Measurements from ENCODE around the gene KCNMA1.

The KCNMA1 gene

DNA sequence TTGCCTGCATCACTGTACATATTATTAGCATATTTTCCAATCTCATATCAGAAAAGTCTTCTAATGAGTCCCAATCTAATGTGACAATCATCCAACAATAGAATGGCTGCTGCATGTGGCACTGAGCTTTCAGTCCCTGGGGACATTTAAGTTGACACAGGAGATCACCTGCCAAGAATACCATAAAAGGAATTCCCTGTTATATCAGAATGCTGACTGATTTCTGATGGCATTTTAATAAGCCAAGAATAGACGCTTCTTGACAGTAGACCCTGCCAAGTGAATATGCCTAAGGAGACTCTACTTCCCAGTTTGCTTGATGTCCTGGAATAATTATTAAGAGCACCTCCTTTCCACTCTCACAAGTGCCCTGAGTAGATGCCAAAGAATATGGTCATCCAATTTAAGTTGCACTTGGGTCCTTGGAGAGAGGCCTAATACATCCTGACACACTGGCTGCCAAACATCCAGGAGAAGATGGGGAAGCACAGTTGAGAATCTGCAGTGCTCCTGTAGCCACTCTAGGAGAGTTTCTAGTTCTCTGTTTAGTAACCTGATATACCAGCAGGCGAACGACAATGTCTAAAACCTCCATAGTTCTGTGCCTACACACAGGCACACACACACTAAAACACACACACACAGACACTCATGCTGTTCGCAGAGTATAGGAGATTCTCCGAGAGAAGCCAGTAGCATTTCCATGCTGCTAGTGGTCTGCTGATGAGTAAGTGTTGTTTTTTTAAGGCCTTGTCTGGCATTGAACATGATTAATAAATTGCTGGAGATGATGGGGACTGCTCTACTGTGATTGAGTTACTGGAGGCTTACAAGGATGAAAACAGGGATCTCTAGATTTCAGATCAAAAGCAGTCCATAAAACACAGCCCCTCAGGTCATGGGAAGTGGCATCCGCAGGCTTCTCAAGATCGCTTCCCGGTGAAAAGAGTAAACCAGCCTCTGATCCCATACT, 369.6 kb downstream of the KCNMA1 start:
- DNase-seq (ENCODE audit: low read depth), result no peak

- DNase-seq (ENCODE audit: low read depth), result no peak
These were observed 371.4 kb downstream of the KCNMA1 start for GRCh38 chr10:77266242-77266641.

DNA sequence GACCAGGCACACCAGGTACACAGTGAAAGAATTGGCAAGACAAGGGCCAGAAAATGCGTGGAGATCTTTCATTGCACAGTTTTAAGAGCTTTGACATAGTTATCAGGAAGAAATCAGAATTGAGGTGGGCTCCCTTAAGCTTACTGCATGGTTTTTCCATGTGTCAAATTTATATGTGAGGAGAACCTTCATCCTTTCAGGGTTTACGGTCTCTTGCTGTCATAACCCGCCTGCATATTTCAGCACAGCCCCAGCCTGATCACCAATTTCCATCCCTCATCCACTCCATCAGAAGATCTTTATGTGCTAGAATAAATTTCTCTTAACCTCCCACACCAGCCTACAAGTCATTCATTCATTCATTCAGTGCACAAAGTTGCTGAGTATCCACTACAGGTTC, 373.1 kb downstream of the KCNMA1 start:
- no peak for DNase-seq (ENCODE audit: low read depth)

DNA sequence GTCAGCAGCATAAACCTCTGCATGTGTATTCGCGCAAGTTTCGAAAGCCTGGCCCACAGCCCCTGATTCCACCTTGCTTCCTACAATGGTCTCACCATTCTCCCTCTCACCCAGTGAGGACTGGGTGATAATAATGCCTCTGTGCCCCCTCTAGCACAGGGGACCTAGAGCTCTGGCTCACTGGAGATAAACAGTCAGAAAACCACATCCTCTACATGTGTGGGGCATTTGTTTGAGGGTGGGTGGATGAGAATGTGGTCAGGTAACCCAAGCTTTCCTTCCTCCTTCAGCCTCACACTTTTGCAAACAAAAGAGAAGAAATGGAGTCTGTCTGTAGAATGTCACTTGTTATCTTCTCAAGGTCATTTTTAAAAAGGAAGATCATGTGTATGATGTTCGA, 373.5 kb downstream of the KCNMA1 start:
- DNase-seq (ENCODE audit: low read depth), result no peak

DNA sequence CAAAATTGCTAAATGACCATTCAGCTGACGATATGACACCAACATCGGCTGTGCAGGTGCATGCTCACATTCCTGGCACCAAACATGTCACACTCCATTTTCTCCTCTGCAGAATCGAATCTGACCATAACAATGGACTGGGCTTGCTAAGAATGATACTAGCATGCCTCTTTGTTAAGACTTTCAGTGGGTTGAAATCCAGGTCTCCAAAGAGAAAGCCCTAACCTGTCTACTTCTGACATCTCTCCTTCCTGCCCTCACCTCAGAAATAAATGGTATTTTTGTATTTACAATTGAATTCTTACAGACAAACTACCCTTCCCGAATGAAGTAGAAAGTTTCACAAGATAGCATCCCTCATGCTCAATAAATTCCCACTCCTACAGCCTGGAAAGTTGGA, 373.9 kb downstream of the KCNMA1 start:
- DNase-seq (ENCODE audit: low read depth), result no peak

DNA sequence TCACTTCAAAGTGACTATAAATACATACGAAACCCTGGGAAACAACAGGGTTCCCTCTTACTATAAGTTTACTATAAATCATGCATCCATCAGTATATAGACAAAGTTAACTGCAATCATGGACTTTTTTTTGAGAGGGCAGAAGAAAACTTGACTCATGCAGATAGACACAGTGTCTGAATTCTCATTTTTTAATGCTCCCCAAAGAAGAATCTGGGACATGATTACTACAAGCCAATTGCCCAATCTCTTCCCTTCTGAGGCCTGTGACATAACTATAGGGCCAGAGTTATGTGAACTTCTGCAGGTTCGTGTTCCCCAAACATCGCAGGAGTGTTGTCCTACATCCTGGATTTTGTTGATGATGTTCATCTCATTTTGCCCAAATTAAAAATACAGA, 376.5 kb downstream of the KCNMA1 start:
- no peak for DNase-seq (ENCODE audit: low read depth)

DNA sequence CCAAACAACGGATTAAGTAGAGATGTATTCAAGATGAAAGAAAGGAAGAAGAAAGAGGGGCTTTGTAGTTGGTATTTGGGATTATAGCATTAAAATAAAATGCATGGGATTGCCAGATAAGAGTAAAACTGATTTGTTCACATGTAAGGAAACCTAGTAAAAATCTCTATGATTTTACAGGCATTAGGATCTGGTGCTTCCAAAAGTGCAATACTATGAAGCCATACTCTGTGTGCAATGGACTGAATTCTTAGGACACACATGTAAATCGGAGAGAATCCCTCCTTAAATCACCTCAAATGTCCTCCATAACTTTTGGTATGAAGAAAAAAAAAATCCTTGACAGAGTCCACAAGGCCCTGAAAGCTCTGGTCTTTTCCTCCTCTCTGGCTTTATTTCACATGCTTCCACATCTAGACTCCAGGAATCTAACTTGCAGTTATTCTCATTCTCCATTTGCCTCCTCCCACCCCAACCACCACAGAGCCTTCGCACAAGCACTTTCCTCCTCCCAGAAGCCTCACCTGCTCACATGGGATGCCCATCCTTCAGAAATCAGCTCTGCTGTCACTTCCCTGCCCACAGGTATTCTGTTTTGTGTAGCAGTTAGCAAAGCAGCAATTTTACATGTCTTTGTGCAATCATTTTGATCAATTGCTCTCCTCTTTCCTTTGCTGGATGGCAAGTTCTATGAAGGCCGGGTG, 378.3 kb downstream of the KCNMA1 start:
- no peak for DNase-seq (ENCODE audit: low read depth)

DNA sequence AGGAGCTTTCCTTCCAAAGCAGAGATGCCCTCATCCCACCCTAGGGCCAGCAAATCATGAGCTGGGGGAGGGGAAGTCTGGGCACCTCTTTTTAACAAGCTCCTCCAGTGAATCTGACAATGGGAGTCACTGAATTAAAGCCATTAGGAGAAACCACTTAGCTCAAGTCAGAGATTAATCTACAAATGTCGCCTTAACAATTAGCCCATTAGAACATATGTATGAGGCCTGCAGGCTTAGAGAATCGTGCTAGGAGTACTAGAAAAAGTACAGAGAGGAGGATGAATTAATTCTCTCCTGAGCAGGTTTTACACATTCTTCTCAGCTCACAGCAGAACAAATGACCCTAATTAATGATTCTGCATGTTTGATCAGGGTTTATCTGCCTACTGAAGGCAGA, 381.3 kb downstream of the KCNMA1 start:
- DNase-seq (ENCODE audit: low read depth), result no peak

DNA sequence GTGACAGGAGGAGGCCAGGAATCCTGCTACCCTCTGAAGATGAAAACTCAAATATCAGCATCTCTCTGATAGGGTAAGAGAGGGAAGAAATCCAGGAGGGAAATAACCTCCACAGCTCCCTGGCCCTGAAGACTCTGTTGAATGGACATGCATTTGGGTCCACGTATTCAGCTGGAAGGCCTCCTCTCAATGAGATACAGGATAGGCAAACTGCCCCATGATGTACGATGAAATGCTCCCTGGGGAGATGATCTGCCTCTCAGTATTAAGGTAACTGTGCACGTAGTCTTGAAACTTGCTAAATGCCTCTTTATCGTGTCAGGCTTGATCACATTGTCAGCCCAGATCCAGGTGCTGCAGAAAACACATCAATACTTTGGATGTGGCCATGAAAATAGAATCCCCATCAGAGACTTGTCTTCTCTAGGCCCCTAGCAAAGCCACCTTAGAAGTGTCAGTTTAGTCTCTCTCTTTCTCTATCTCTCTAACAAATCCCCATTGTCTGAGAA, 384.0 kb downstream of the KCNMA1 start:
- no peak for DNase-seq (ENCODE audit: low read depth)

DNA sequence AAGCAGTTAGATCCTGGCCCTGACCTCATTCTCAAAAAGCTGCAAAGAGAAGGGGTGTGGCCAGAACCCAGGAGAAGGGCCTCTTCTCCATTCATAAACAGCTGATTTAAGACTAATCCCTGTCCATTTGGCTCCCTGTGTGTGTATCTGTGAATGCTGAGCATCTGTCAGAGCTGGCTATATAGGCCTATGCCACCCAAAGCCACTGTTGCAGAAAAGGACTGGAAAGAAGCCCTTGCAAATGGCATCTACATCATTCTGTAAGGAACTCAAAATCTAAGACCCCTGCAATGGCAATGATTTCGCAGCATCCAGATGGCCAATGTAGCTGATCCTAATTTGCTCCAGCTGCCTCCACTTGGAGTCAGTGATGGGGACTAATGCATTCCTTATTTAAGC, 384.5 kb downstream of the KCNMA1 start:
- no peak for DNase-seq (ENCODE audit: low read depth)

DNA sequence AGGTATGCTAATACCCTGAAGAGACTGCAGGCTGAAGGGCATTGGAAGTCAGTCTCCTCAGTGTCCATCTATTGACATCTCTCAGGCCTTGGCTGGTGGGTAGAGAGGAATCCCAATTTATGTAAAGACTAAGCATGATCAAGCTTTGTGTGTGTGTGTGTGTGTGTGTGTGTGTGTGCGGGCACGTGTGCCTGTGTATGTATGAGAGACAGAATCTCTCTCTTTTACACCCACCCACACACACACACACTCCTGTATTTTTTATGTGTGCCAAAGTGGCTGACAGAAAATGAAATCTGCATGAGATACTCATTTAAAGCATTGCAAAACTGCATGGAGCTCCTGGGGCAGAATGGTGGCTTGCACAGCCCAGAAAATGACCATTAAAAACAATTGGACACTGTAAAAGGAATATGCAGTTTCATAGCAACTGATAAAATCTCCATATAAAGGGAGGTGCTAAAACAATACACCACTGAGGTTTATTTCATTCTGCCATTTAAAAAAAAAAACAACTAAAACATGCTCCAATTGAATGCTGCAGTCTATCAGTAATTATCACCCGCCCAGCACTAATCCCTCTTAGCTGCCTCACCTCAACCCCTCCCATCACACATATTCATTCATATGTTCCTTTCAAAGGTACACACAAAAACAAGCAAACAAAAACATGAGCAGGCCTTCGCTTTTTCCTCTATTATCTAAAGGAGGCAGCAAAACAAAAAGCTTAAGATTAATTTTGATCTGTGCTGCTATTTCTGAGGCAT, 385.0 kb downstream of the KCNMA1 start:
- DNase-seq (ENCODE audit: low read depth), result no peak

DNA sequence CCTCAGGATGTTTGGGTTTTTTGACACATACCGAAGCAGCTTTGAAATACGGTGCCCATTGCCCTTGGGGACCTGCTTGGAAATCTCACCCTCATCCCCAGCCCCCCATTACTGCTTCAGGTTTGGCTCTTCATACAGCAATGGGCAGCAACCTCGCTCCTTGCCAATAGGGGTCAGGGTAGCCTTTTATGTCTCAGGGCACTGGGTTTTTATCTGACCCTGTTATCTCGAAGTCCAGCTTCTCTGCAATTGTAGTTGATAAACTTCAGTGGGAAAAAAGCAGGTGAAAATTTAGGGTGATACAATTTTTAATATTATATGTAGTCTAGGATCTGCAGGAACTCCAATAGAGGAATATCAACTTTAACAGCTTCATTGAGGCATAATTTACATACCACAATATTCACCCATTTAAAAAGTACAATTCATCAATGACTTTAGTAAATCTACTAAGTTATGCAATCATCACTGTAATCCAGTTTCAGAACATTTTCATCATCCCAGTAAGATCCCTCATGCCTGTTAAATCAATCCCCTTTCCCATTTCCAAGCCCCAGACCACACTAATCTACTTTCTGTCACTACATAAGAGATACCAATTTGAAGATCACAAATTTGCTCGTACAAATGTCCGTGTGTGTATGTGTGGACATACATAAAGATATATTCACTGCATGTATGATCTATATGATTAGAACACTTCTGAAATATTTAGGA, 386.2 kb downstream of the KCNMA1 start:
- DNase-seq (ENCODE audit: low read depth), result no peak

GRCh38 chr10:77249901-77250459, 387.6 kb downstream of the KCNMA1 start:
- no peak for DNase-seq (ENCODE audit: low read depth)

- DNase-seq (ENCODE audit: low read depth), result no peak
These were observed 389.4 kb downstream of the KCNMA1 start for GRCh38 chr10:77248104-77248790.

- DNase-seq (ENCODE audit: low read depth), result no peak
These were observed 390.3 kb downstream of the KCNMA1 start for GRCh38 chr10:77247031-77247990.

DNA sequence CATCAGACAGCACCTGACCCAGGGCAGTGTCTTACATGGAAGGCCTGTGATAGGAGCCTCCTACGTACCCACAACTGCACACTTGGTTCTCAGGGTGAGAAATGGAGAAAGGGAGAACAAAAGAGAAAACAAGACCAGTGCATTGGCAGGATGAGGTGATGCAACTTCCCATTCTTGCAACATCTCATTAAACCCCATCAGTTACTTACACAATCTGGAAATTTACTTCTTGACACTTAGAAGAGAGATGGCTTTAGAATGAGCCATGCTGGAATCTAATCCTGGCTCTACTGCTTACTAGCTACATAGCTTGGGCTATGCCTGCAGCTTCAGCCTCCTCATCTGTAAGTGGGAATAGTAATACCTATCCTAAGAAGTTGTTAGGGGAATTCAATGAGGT, 391.7 kb downstream of the KCNMA1 start:
- DNase-seq (ENCODE audit: low read depth), result no peak

DNA sequence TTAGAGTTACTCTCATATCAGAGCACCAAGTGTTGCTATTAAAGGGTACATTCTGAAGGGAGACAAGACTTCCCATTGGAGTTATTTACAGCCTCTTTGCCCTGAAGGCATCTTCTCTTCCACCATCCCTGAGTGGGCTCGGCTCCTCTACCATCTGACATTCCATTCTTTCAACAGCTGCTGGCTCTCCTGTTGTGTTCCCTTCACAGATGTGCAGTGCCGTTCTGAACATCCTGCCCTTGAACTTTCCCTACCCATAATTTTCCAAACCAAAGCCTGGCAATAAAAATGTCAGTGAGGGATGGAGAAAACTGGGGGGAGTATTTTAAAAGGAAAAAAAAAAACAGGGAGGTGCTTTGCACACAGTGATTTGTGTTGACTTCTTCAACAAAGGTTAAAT, 392.9 kb downstream of the KCNMA1 start:
- DNase-seq (ENCODE audit: low read depth), result no peak

- DNase-seq (ENCODE audit: low read depth), result no peak
These were observed 393.3 kb downstream of the KCNMA1 start for GRCh38 chr10:77244286-77244685.

GRCh38 chr10:77241350-77241725, 396.3 kb downstream of the KCNMA1 start:
- DNase-seq (ENCODE audit: low read depth), result no peak

All from activated T-helper 1 cell treated with Interleukin-2 at 50 U/mL for 16 hours (primary cell).